Testis (tissue), 2 donors: ENCODE data around the gene ZNF136.

Experiments
- CTCF ChIP-seq, 3 experiments: fragments of 450-650 bp in 2 of 3; fragments of 200-600 bp in 1 of 3; sonication (generic) in 1 of 3; IDR thresholded peaks; one replicate each; pipeline ENCODE4 v1.5.1; 2016 to 2019; ENCODE audit warnings: antibody characterized with exemption in 3 of 3, mild to moderate bottlenecking in 2 of 3, moderate library complexity in 1 of 3
- POLR2A ChIP-seq: fragments of 450-650 bp; IDR thresholded peaks from one replicate; pipeline ENCODE4 v1.6.1; 2017; ENCODE audit warnings: antibody characterized with exemption, mild to moderate bottlenecking, moderate library complexity

- TF ChIP-seq CTCF (IDR thresholded peaks at IDR 0.05) = no peak
- TF ChIP-seq POLR2A = no peak
Observed at GRCh38 chr19:12156223-12157058, 6.5 kb upstream of the ZNF136 start, which contains the start of gene ZNF625.
